ENCODE measurements around the gene CTRB1. TPM values are rescaled to one million over a fixed set of nuclear protein-coding genes. Genes with fewer than 3 reads are reported as not detected.

Gene CTRB1
- total RNA-seq (2014; rRNA removed; shearing (Covaris generic)) = not detected in 2 replicates
- polyA plus RNA-seq (2016; fragmentation: Nextera tagmentation; extraction: Ambion mirVana) = not detected in 2 replicates

- Histone ChIP-seq H3K4me3 (no peak within 1 kb of the TSS), H3K27ac (no peak within 1 kb of the TSS), H3K79me2 (ENCODE audit: insufficient read depth) (no peaks in the 10 kb centered on the region), H3K4me2 (ENCODE audit: unreplicated experiment) (no peak within 1 kb of the TSS), H3K9me2 (ENCODE audit: insufficient read depth) (no peaks in the 10 kb centered on the region), H4K20me1 (ENCODE audit: insufficient read depth) (no peaks in the 10 kb centered on the region), H3K9ac (no peak within 1 kb of the TSS), H3F3A (ENCODE audit: insufficient read depth) (no peaks in the 10 kb centered on the region), H3K27me3 (replicated peaks; ENCODE audit: insufficient read depth) (no peaks in the 10 kb centered on the region), H3K36me3 (ENCODE audit: low read depth) (no peaks in the 10 kb centered on the region), H3K4me1 (ENCODE audit: insufficient read depth) (no peaks in the 10 kb centered on the region), H3K9me3 (ENCODE audit: low read depth) (no peaks in the 10 kb centered on the region), H2AFZ (no peak within 1 kb of the TSS)
- TF ChIP-seq EZH2 (IDR thresholded peaks at IDR 0.05; ENCODE audit: insufficient read depth, poor library complexity, severe bottlenecking) (no peak), EZH2phosphoT487 (IDR thresholded peaks at IDR 0.05; ENCODE audit: insufficient read depth, low read depth) (no peak)
- 74 to 77% methylated on average over 17 to 19 of the region's 19 CpGs for WGBS, 2 experiments (ENCODE audit: low coverage in 1 of 2, low lambda C conversion rate in 2 of 2, missing lambda C conversion rate in 2 of 2)
- in situ Hi-C loops (cut with MboI) = loop anchor here (10.0 to 25.0 kb wide), 3 partner anchors 186 to 544 kb away; partner anchors contain the start of gene ADAT1
- no peak for DNase-seq
Observed at GRCh38 chr16:75218256-75219076, at the start of gene CTRB1. TSS of gene CTRB1 (plus strand) at chr16:75218988. CDS start at chr16:75219008, 20 bp downstream.

GRCh38 chr16:75169899-75170405 lies 48.8 kb upstream of the CTRB1 start:
- no peaks in the 10 kb centered on the region for H4K20me1 ChIP-seq (ENCODE audit: insufficient read depth)
- WGBS, 2 experiments (ENCODE audit: low coverage in 1 of 2, low lambda C conversion rate in 2 of 2, missing lambda C conversion rate in 2 of 2) = 95% methylated on average over 10 of the region's 10 CpGs
- H3K9me2 ChIP-seq (ENCODE audit: insufficient read depth) = no peaks in the 10 kb centered on the region

GRCh38 chr16:75172578-75172977 lies 46.2 kb upstream of the CTRB1 start:
- in situ Hi-C loops (cut with MboI) = no loop called here
- Histone ChIP-seq H2AFZ (no peak overlapping the region), H3K36me3 (ENCODE audit: low read depth) (peaks cover 41% of the 10 kb centered on the region), H3K4me2 (ENCODE audit: unreplicated experiment) (no peak overlapping the region), H3K4me1 (ENCODE audit: insufficient read depth) (no peaks in the 10 kb centered on the region), H3F3A (ENCODE audit: insufficient read depth) (no peaks in the 10 kb centered on the region), H3K27ac (no peak overlapping the region), H3K27me3 (replicated peaks; ENCODE audit: insufficient read depth) (no peaks in the 10 kb centered on the region), H3K79me2 (ENCODE audit: insufficient read depth) (no peaks in the 10 kb centered on the region), H3K9me3 (ENCODE audit: low read depth) (peaks cover 26% of the 10 kb centered on the region), H3K9me2 (ENCODE audit: insufficient read depth) (no peaks in the 10 kb centered on the region), H3K9ac (no peak overlapping the region), H4K20me1 (ENCODE audit: insufficient read depth) (no peaks in the 10 kb centered on the region), H3K4me3 (no peak overlapping the region)
- WGBS, 2 experiments (ENCODE audit: low coverage in 1 of 2, low lambda C conversion rate in 2 of 2, missing lambda C conversion rate in 2 of 2) = 93 to 96% methylated on average over 4 of the region's 4 CpGs
- no peak for DNase-seq
- TF ChIP-seq EZH2 (IDR thresholded peaks at IDR 0.05; ENCODE audit: insufficient read depth, poor library complexity, severe bottlenecking) (no peak), EZH2phosphoT487 (IDR thresholded peaks at IDR 0.05; ENCODE audit: insufficient read depth, low read depth) (no peak)

More at GRCh38 chr16:75169899-75170405, 48.8 kb upstream of the CTRB1 start:
- H3K27me3 ChIP-seq (replicated peaks; ENCODE audit: insufficient read depth) = no peaks in the 10 kb centered on the region
- H3K9me3 ChIP-seq (ENCODE audit: low read depth) = peaks cover 30% of the 10 kb centered on the region
- TF ChIP-seq EZH2 (IDR thresholded peaks at IDR 0.05; ENCODE audit: insufficient read depth, poor library complexity, severe bottlenecking) (no peak), EZH2phosphoT487 (IDR thresholded peaks at IDR 0.05; ENCODE audit: insufficient read depth, low read depth) (no peak)
- no peak overlapping the region for H3K4me3 ChIP-seq
- no peak overlapping the region for H2AFZ ChIP-seq
- H3K36me3 ChIP-seq (ENCODE audit: low read depth) = peaks cover 47% of the 10 kb centered on the region
- no peak for DNase-seq
- no peak overlapping the region for H3K4me2 ChIP-seq (ENCODE audit: unreplicated experiment)
- no peak overlapping the region for H3K9ac ChIP-seq
- no peak overlapping the region for H3K27ac ChIP-seq
- H3F3A ChIP-seq (ENCODE audit: insufficient read depth) = no peaks in the 10 kb centered on the region
- H3K4me1 ChIP-seq (ENCODE audit: insufficient read depth) = no peaks in the 10 kb centered on the region
- in situ Hi-C loops (cut with MboI) = no loop called here
- H3K79me2 ChIP-seq (ENCODE audit: insufficient read depth) = no peaks in the 10 kb centered on the region

GRCh38 chr16:75175074-75175473 lies 43.7 kb upstream of the CTRB1 start:
- no peak for TF ChIP-seq EZH2phosphoT487 (IDR thresholded peaks at IDR 0.05; ENCODE audit: insufficient read depth, low read depth)
- no peak for TF ChIP-seq EZH2 (IDR thresholded peaks at IDR 0.05; ENCODE audit: insufficient read depth, poor library complexity, severe bottlenecking)
- H3K4me1 ChIP-seq (ENCODE audit: insufficient read depth) = no peaks in the 10 kb centered on the region
- no peaks in the 10 kb centered on the region for H3F3A ChIP-seq (ENCODE audit: insufficient read depth)
- H3K27me3 ChIP-seq (replicated peaks; ENCODE audit: insufficient read depth) = no peaks in the 10 kb centered on the region
- H3K9ac ChIP-seq = no peak overlapping the region
- DNase-seq = no peak
- H3K79me2 ChIP-seq (ENCODE audit: insufficient read depth) = no peaks in the 10 kb centered on the region
- peaks cover 13% of the 10 kb centered on the region for H3K9me3 ChIP-seq (ENCODE audit: low read depth)
- no peak overlapping the region for H3K4me3 ChIP-seq
- in situ Hi-C loops (cut with MboI) = no loop called here
- H4K20me1 ChIP-seq (ENCODE audit: insufficient read depth) = no peaks in the 10 kb centered on the region
- no peaks in the 10 kb centered on the region for H3K9me2 ChIP-seq (ENCODE audit: insufficient read depth)
- H3K4me2 ChIP-seq (ENCODE audit: unreplicated experiment) = no peak overlapping the region
- H2AFZ ChIP-seq = no peak overlapping the region
- 86 to 91% methylated on average over 3 of the region's 3 CpGs for WGBS, 2 experiments (ENCODE audit: low coverage in 1 of 2, low lambda C conversion rate in 2 of 2, missing lambda C conversion rate in 2 of 2)
- H3K27ac ChIP-seq = no peak overlapping the region
- peaks cover 19% of the 10 kb centered on the region for H3K36me3 ChIP-seq (ENCODE audit: low read depth)

Data from GM23248 (cell line).